Thymus (tissue), 11 donors: Measurements from ENCODE around the gene RPL27. TPM values are rescaled to one million over a fixed set of nuclear protein-coding genes. Genes with fewer than 3 reads are reported as not detected.

Experiments
- DNase-seq, 9 donors: peaks; one replicate each; pipeline ENCODE4 v3.0.0-alpha.2; 2013; ENCODE audit warnings: low spot score in 9 of 9, low read depth in 6 of 9, missing footprints in 1 of 9
- H3K27ac ChIP-seq, 2 donors: one replicate each; pipeline ENCODE4 v1.5.1; 2013; ENCODE audit warnings: control low read depth in 1 of 2, low read depth in 1 of 2, low read length in 1 of 2, mild to moderate bottlenecking in 1 of 2, moderate library complexity in 1 of 2
- H3K27me3 ChIP-seq, 2 donors: one replicate each; pipeline ENCODE4 v1.5.1; 2013; ENCODE audit warnings: low read length in 1 of 2; ENCODE audit not compliant: control insufficient read depth in 2 of 2, insufficient read depth in 1 of 2
- H3K36me3 ChIP-seq, 2 donors: one replicate each; pipeline ENCODE4 v1.5.1; 2013; ENCODE audit warnings: low read length in 1 of 2, mild to moderate bottlenecking in 1 of 2, moderate library complexity in 1 of 2; ENCODE audit not compliant: control insufficient read depth in 2 of 2, insufficient read depth in 2 of 2
- H3K4me1 ChIP-seq, 2 donors: one replicate each; pipeline ENCODE4 v1.5.1; 2013; ENCODE audit warnings: low read length in 2 of 2; ENCODE audit not compliant: control insufficient read depth in 2 of 2, insufficient read depth in 2 of 2
- H3K4me3 ChIP-seq, 2 donors: one replicate each; pipeline ENCODE4 v1.5.1; 2013; ENCODE audit warnings: low read length in 2 of 2, control low read depth in 1 of 2, mild to moderate bottlenecking in 1 of 2
- H3K9me3 ChIP-seq, 2 donors: one replicate each; pipeline ENCODE4 v1.5.1; 2013; ENCODE audit warnings: low read length in 1 of 2, mild to moderate bottlenecking in 1 of 2; ENCODE audit not compliant: control insufficient read depth in 2 of 2, insufficient read depth in 1 of 2
- WGBS: extraction: QIAGEN DNeasy Blood & Tissue Kit; methylation state at CpG from one replicate; pipeline ENCODE4 v1.1.7; 2013; 5-methylcytosine and 5-hydroxymethylcytosine counted together
- polyA plus RNA-seq: library from polyadenylated mRNA; stranded (reverse); fragments of 200-250 nt; gene quantifications from one replicate; pipeline ENCODE4 v1.2.3, GENCODE V29; 2013
- total RNA-seq: library from RNA; stranded (reverse); fragments of 120-200 nt; gene quantifications from one replicate; pipeline ENCODE4 v1.2.4, GENCODE V29; 2013
- donor health status: healthy.

RPL27 gene
- total and polyA plus RNA-seq, 2 donors: 2,182 to 4,515 TPM

DNA sequence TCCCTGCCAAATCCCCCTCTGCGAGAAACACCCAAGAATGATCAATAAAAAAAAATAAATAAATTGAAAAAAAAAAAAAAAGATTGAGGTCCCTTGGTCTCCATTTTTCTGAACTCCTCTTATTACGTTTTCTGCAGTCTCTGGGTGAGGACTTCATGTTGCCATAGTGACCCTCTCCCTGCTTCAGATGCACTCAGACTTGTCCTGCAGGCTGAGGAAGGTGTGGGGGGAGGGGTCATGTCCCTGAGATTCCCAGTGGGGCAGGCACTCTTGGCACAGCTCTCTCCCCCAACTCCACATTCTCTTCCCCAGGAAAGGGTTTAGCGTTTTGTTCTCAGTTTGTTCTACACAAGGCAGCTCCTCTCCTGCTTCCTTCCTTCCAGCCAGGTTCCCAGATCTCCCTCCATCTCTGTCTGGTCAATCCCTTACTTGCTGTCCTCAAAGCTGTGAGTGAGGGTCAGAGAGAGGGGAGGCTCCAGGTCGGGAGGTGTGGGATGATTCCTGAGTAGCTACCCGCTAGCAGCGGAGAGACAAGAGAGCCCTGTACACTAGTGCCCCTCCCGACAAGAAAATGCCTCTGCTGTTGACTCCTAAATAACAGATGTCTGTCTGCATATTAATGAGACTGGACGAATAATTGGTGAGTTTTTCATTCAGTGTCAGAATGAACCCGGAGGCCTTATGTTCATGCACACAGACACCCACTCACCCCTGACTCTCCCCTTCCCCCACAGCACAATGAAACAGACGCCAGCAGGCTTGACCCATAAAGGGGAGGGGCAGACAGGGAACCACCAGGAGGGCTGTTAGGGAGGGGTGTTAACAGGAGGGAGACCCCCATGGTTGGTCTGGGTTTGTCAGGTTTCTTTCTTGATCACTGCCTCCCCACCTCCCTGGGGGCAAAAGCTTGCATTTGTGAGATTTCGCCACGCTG is 36.0 kb downstream of the RPL27 start:
- Histone ChIP-seq H3K4me3 (no peak overlapping the region), H3K27ac (no peak overlapping the region), H3K36me3 (no peaks in the 10 kb centered on the region), H3K27me3 (no peaks in the 10 kb centered on the region), H3K4me1 (no peaks in the 10 kb centered on the region), H3K9me3 (no peaks in the 10 kb centered on the region)
- no peak for DNase-seq
- 87% methylated on average over 12 of the region's 12 CpGs for WGBS

DNA sequence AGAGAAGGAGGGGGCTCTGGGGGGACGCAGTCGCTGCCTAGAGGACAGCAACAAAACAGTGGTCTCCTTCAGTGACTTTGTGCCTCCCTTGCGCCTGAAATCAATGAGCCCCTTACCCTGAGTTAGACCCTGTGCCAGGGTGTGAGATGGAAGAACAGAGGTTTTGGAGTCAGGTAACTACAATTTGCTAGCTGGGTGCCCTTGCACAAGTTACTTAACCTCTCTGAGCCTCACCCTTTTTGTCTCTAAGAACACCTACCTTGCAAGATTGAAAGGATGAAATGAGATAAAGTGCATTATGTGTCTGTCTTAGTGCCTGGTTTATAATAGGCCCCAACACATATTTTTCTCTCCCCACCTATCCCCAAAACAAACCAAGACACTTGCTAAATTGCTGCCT is 36.7 kb downstream of the RPL27 start:
- Histone ChIP-seq H3K4me1 (no peaks in the 10 kb centered on the region), H3K9me3 (no peaks in the 10 kb centered on the region), H3K36me3 (no peaks in the 10 kb centered on the region), H3K4me3 (no peak overlapping the region), H3K27ac (no peak overlapping the region), H3K27me3 (no peaks in the 10 kb centered on the region)
- no peak for DNase-seq
- WGBS: 98% methylated on average over 3 of the region's 3 CpGs

DNA sequence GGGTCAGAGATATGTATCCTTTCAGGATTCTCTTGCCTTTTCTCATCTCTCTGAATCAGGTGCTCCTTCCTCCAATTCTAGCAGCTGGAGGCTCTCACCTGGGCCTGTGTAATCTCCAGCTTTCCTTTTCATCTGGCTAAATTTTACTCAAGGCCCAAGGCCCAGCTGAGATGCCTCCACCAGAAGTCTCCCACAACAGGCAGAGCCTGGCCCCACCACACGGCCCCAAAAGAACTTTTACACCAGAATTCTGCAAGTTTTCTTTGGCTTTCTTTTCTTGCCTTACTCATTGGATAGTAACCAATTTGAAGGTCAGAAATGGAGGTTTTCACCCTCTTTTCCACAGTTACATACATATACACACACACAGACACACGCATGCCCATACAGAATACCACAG is 41.4 kb downstream of the RPL27 start:
- no peaks in the 10 kb centered on the region for H3K27me3 ChIP-seq
- H3K36me3 ChIP-seq: peaks cover 4 to 21% of the 10 kb centered on the region in 2 donors
- no peak for DNase-seq
- H3K4me1 ChIP-seq: no peaks in the 10 kb centered on the region
- no peaks in the 10 kb centered on the region for H3K9me3 ChIP-seq
- 96% methylated on average over 2 of the region's 2 CpGs for WGBS
- H3K27ac ChIP-seq: no peak overlapping the region
- H3K4me3 ChIP-seq: no peak overlapping the region

DNA sequence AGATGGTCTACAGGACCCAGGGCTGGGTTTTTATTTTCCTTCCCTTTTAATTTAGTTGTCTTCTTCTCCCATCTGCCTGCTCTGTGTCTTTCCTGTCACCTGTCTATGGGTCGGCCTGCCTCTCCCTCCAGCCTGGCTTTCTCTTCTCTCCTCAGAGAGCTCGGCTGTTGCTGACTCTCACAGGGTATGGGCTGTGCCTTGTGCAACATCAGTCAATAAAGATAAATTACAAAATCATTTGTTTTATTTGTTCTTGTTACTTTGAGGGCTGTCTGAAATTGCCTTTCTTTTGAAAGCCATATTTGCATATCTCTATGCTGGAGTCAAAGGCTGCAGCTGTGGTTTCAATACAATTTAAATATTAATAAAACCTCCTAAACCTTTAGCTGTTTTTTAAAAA is 42.4 kb downstream of the RPL27 start:
- H3K36me3 ChIP-seq: peaks cover 6 to 27% of the 10 kb centered on the region in 2 donors
- no peaks in the 10 kb centered on the region for H3K4me1 ChIP-seq
- no peak overlapping the region for H3K4me3 ChIP-seq
- no peaks in the 10 kb centered on the region for H3K27me3 ChIP-seq
- H3K27ac ChIP-seq: no peak overlapping the region
- 96% methylated on average over 2 of the region's 2 CpGs for WGBS
- H3K9me3 ChIP-seq: no peaks in the 10 kb centered on the region
- DNase-seq: no peak

DNA sequence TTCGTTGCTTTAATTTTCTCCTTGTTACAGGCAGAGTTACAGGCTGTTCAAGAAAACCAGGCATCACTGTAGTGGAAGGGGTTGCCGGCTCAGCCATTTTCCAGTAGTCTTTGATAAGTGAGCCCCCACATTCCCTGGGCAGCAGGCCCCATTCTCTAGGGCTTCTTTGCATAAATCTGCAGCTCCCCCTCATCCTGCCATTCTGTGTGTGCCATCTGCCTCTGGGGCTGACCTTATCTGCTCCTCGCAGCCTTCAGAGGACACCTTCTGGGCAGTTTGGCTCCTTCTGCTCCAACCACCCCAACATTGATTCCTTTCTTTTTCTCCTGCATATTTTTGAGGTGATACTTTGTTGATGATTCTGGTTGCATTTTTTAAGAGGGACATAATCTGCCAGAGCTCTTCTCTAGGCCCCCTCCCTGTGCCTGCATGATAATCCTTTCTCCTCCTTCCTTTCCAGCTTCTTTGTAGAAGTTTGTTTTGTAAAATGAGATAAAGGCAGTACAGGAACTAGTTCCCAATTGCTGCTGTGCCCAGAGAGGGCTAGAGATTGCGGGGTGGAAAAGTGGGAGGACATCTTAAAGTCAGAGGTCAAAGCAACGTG is 43.9 kb downstream of the RPL27 start:
- 97% methylated on average over 5 of the region's 5 CpGs for WGBS
- H3K4me1 ChIP-seq: no peaks in the 10 kb centered on the region
- peaks cover 7 to 29% of the 10 kb centered on the region in 2 donors for H3K36me3 ChIP-seq
- H3K27me3 ChIP-seq: no peaks in the 10 kb centered on the region
- no peak overlapping the region for H3K27ac ChIP-seq
- no peaks in the 10 kb centered on the region for H3K9me3 ChIP-seq
- DNase-seq: no peak
- no peak overlapping the region for H3K4me3 ChIP-seq

DNA sequence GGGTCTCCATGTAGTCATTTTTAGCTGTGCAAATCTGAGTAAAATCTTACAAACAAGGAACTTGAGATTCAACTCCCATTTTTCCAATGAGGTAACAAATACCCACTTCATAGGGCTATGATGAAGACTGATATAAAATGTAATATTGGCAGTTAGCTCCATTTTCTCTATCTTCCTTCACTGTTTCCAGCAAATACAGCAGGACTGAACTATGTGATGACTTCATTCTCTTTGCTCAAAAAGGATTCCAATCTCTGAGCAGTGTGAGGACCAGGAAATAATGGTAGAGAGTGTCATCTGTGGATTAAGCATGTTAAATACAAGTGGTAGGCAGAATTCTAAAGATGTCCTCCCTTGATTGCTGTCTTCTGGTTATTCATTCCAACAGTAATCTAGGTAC is 45.1 kb downstream of the RPL27 start:
- no peak overlapping the region for H3K27ac ChIP-seq
- H3K9me3 ChIP-seq: no peaks in the 10 kb centered on the region
- H3K36me3 ChIP-seq: peaks cover 7 to 36% of the 10 kb centered on the region in 2 donors
- DNase-seq: no peak
- no peak overlapping the region for H3K4me3 ChIP-seq
- no peaks in the 10 kb centered on the region for H3K4me1 ChIP-seq
- no peaks in the 10 kb centered on the region for H3K27me3 ChIP-seq

DNA sequence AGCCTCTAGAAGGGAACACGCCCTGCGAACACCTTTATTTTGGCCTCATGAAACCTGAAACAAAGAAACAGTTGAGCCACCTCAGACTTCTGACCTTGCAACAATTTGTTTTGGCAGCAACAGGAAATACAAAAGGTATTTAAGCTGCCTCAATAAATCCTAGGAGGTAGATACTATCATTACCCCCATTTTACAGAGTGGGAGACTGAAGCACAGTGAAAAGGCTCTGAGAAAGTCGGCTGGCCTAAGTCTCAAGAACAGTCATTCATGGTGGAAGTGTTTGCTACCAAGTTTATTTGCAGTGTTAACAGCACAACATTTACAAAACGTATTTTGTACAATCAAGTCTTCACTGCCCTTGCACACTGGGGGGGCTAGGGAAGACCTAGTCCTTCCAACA is 45.8 kb downstream of the RPL27 start:
- Histone ChIP-seq H3K27me3 (no peaks in the 10 kb centered on the region), H3K36me3 (peaks cover 10 to 37% of the 10 kb centered on the region in 2 donors), H3K27ac (no peak overlapping the region), H3K9me3 (no peaks in the 10 kb centered on the region), H3K4me3 (no peak overlapping the region), H3K4me1 (no peaks in the 10 kb centered on the region)
- DNase-seq: no peak
- WGBS: 96% methylated on average over 4 of the region's 4 CpGs

DNA sequence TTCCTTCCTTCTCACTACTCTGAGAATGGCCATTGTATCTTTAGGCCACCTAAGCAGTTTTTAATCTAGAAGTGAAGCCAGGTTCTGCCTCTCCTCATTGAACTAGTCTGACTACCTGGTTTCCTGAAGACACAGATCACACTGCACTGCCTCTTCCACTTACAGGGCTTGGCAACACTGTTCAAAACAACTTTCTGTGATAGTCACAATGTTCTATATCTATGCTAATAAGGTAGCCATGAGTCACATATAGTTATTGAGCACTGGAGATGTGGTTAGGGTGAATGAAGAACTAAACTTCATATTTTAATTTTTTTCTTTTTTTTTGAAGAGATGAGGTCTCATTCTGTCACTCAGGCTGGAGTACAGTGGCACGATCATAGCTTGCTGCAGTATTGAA is 53.8 kb downstream of the RPL27 start:
- H3K27me3 ChIP-seq: no peaks in the 10 kb centered on the region
- no peaks in the 10 kb centered on the region for H3K9me3 ChIP-seq
- no peak overlapping the region for H3K27ac ChIP-seq
- peaks cover 18 to 52% of the 10 kb centered on the region in 2 donors for H3K36me3 ChIP-seq
- 98% methylated on average over 1 of the region's 1 CpG for WGBS
- DNase-seq: no peak
- no peaks in the 10 kb centered on the region for H3K4me1 ChIP-seq
- no peak overlapping the region for H3K4me3 ChIP-seq
